ENCODE results near the gene PMIS2.
A peak's percentile ranks its signal among the peaks of the same experiment; 100 is the strongest.

PMIS2 gene

GRCh38 chr19:35549174-35549788 is 36.7 kb upstream of the PMIS2 start (continued):
- TF ChIP-seq ZNF350 (tag by site-specific recombination; IDR thresholded peaks at IDR 0.05) (no peak), ZNF221 (tag by site-specific recombination; IDR thresholded peaks at IDR 0.05; ENCODE audit: borderline replicate concordance) (no peak), ZBTB44 (tag by site-specific recombination; IDR thresholded peaks at IDR 0.05) (no peak), KLF17 (tag by site-specific recombination; IDR thresholded peaks at IDR 0.05) (0 out of 2 replicates have a peak, but pooled peaks have one; percentile 17), ZNF555 (tag by site-specific recombination; conservative IDR thresholded peaks at IDR 0.05) (no peak), ZSCAN18 (tag by site-specific recombination; IDR thresholded peaks at IDR 0.05) (no peak), ZNF585B (tag by site-specific recombination; IDR thresholded peaks at IDR 0.05) (no peak), ZEB2 (tag by site-specific recombination; IDR thresholded peaks at IDR 0.05) (peak; percentile 85), ZNF148 (tag by site-specific recombination; IDR thresholded peaks at IDR 0.05; ENCODE audit: borderline replicate concordance) (peak; percentile 49; the same call in 1 of the 2 replicates), SALL2 (tag by site-specific recombination; IDR thresholded peaks at IDR 0.05; ENCODE audit: borderline replicate concordance) (no peak), ZNF280C (tag by site-specific recombination; IDR thresholded peaks at IDR 0.05) (no peak), ZNF501 (tag by site-specific recombination; IDR thresholded peaks at IDR 0.05) (no peak), ZNF394 (tag by site-specific recombination; IDR thresholded peaks at IDR 0.05; ENCODE audit: borderline replicate concordance) (no peak), KLF8 (tag by site-specific recombination; IDR thresholded peaks at IDR 0.05) (peak; percentile 56), ZNF169 (tag by site-specific recombination; IDR thresholded peaks at IDR 0.05) (no peak), HOXD13 (CRISPR knock-in tag; IDR thresholded peaks at IDR 0.05; ENCODE audit: borderline replicate concordance) (no peak), ZNF529 (tag by site-specific recombination; IDR thresholded peaks at IDR 0.05; ENCODE audit: insufficient replicate concordance) (no peak), ZNF670 (tag by site-specific recombination; IDR thresholded peaks at IDR 0.05; ENCODE audit: low read depth) (no peak), TSHZ1 (tag by site-specific recombination; IDR thresholded peaks at IDR 0.05; ENCODE audit: borderline replicate concordance) (no peak), ZNF335 (tag by site-specific recombination; conservative IDR thresholded peaks at IDR 0.05) (0 out of 2 replicates have a peak, but pooled peaks have one; percentile 12), ZNF155 (tag by site-specific recombination; IDR thresholded peaks at IDR 0.05) (no peak), ZNF16 (tag by site-specific recombination; IDR thresholded peaks at IDR 0.05; ENCODE audit: low read depth) (no peak), INSM2 (tag by site-specific recombination; IDR thresholded peaks at IDR 0.05) (no peak), ZNF777 (tag by site-specific recombination; IDR thresholded peaks at IDR 0.05; ENCODE audit: borderline replicate concordance) (no peak), TCF7L2 (IDR thresholded peaks at IDR 0.05; ENCODE audit: borderline replicate concordance, low read depth, low read length) (no peak)
